ENCODE results near the gene TCIRG1. TPM values are rescaled to one million over a fixed set of nuclear protein-coding genes. Genes with fewer than 3 reads are reported as not detected.

Gene TCIRG1
- total RNA-seq, 1 donor from 2014 or later, result 47.2 TPM

GRCh38 chr11:68052137-68052873 lies 13.5 kb downstream of the TCIRG1 start:
- H3K36me3 Mint-ChIP-seq (ENCODE audit: unreplicated experiment), result peaks cover 4% of the 10 kb centered on the region
- peak overlapping the region; percentile 59 for H3K27ac Mint-ChIP-seq (ENCODE audit: unreplicated experiment)
- DNase-seq, result no peak
- TF ChIP-seq CTCF (IDR thresholded peaks at IDR 0.05; ENCODE audit: partially characterized antibody, unreplicated experiment), result no peak
- peaks cover 7% of the 10 kb centered on the region for H3K9me3 Mint-ChIP-seq (ENCODE audit: unreplicated experiment)
- peaks cover 2% of the 10 kb centered on the region for H3K27me3 Mint-ChIP-seq (ENCODE audit: unreplicated experiment)
- no peak overlapping the region for H3K4me3 Mint-ChIP-seq (ENCODE audit: unreplicated experiment)
- peaks cover 18% of the 10 kb centered on the region for H3K4me1 Mint-ChIP-seq (ENCODE audit: low read depth, unreplicated experiment)

- peaks cover 4% of the 10 kb centered on the region for H3K36me3 Mint-ChIP-seq (ENCODE audit: unreplicated experiment)
- H3K4me3 Mint-ChIP-seq (ENCODE audit: unreplicated experiment), result no peak overlapping the region
- H3K4me1 Mint-ChIP-seq (ENCODE audit: low read depth, unreplicated experiment), result peaks cover 18% of the 10 kb centered on the region
- peaks cover 2% of the 10 kb centered on the region for H3K27me3 Mint-ChIP-seq (ENCODE audit: unreplicated experiment)
- no peak for TF ChIP-seq CTCF (IDR thresholded peaks at IDR 0.05; ENCODE audit: partially characterized antibody, unreplicated experiment)
- peak overlapping the region; percentile 33 for H3K27ac Mint-ChIP-seq (ENCODE audit: unreplicated experiment)
- DNase-seq, result no peak
- H3K9me3 Mint-ChIP-seq (ENCODE audit: unreplicated experiment), result peaks cover 7% of the 10 kb centered on the region
Observed at GRCh38 chr11:68053117-68053516, 14.3 kb downstream of the TCIRG1 start.

DNA sequence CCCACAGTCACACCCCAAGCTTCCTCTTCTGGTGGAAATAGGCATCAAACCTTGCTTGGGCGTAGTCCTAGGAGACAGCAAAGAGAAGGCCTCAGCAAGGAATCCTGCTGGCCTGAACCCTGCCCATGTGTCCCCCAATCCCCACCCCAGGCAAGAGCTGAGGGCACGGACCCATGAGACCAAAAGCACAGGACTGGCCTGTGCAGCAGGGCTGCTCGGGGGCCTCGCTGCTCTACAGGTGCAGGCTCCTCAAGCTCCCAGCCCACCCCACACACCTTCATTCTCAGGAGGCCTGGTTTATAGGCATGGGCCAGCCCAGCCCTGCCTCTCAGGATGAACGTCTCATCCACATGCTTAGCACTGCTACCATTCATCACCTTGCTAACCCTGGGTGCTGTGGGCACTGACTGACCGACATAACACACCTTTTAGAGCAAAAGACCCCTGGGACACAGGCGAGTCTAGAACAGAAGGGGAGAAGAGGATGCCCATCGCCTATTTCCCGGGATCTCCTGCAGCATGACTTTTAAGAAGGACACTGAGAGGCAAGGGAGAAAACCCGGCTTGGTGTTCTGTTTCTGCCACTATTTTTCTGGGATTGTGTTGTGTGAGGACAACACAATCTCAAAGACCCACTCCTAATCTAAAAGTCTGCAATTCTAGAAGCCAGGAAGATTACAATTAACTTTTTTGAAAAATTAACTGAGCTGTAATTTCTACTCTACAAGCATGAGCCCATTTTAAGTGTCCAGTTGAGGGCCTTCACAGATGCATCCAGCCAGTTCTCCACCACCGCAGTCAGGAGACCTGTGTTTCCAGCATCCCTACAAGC lies 15.4 kb downstream of the TCIRG1 start:
- H3K27ac Mint-ChIP-seq (ENCODE audit: unreplicated experiment), result peak overlapping the region; percentile 35
- no peak for TF ChIP-seq CTCF (IDR thresholded peaks at IDR 0.05; ENCODE audit: partially characterized antibody, unreplicated experiment)

GRCh38 chr11:68056317-68057285 lies 17.8 kb downstream of the TCIRG1 start:
- Mint-ChIP-seq H3K36me3 (ENCODE audit: unreplicated experiment) (peaks cover 4% of the 10 kb centered on the region), H3K27me3 (ENCODE audit: unreplicated experiment) (peaks cover 5% of the 10 kb centered on the region), H3K27ac (ENCODE audit: unreplicated experiment) (peak overlapping the region; percentile 24), H3K9me3 (ENCODE audit: unreplicated experiment) (peaks cover 4% of the 10 kb centered on the region), H3K4me3 (ENCODE audit: unreplicated experiment) (no peak overlapping the region), H3K4me1 (ENCODE audit: low read depth, unreplicated experiment) (peaks cover 18% of the 10 kb centered on the region)
- TF ChIP-seq CTCF (IDR thresholded peaks at IDR 0.05; ENCODE audit: partially characterized antibody, unreplicated experiment), result no peak
- no peak for DNase-seq

More for the DNA sequence above, 15.4 kb downstream of the TCIRG1 start:
- DNase-seq, result no peak
- peaks cover 5% of the 10 kb centered on the region for H3K27me3 Mint-ChIP-seq (ENCODE audit: unreplicated experiment)
- peaks cover 18% of the 10 kb centered on the region for H3K4me1 Mint-ChIP-seq (ENCODE audit: low read depth, unreplicated experiment)
- H3K4me3 Mint-ChIP-seq (ENCODE audit: unreplicated experiment), result no peak overlapping the region
- H3K9me3 Mint-ChIP-seq (ENCODE audit: unreplicated experiment), result peaks cover 5% of the 10 kb centered on the region
- peaks cover 4% of the 10 kb centered on the region for H3K36me3 Mint-ChIP-seq (ENCODE audit: unreplicated experiment)

Data from glutamatergic neuron (in vitro differentiated cells).